HCT116 (cell line): ENCODE measurements around the gene GSTK1.

Source experiments
- POLR2A ChIP-seq: IDR thresholded peaks from 2 replicates; pipeline ENCODE4 v1.7.0; 2011; ENCODE audit warnings: borderline replicate concordance; ENCODE audit not compliant: insufficient read depth, insufficient read length; ENCODE audit errors: extremely low read depth
- POLR2AphosphoS5 ChIP-seq: IDR thresholded peaks from 2 replicates; pipeline ENCODE4 v1.6.1; 2011; ENCODE audit warnings: mild to moderate bottlenecking, low read depth, low read length, moderate library complexity
- TCF7L2 ChIP-seq: IDR thresholded peaks from 2 replicates; pipeline ENCODE4 v1.7.0; 2011; ENCODE audit warnings: borderline replicate concordance, inconsistent platforms; ENCODE audit not compliant: insufficient read depth, insufficient read length; ENCODE audit errors: extremely low read depth
- YY1 ChIP-seq: IDR thresholded peaks from 2 replicates; pipeline ENCODE4 v1.6.1; 2011; ENCODE audit warnings: low read length, low read depth, moderate library complexity, mild to moderate bottlenecking; ENCODE audit not compliant: insufficient replicate concordance; ENCODE audit errors: extremely low read depth
- TF ChIP-seq, protein P1 (sequence below), 3 experiments: fragments of 200-600 bp in 1 of 3; sonication (generic) in 1 of 3; IDR thresholded peaks in 2 of 3; conservative IDR thresholded peaks in 1 of 3; 2 replicates each; pipeline ENCODE4 v1.5.1; 2012 to 2017; ENCODE audit warnings: low read depth in 2 of 3, low read length in 2 of 3, antibody characterized with exemption in 1 of 3, borderline replicate concordance in 1 of 3, control low read depth in 1 of 3, mild to moderate bottlenecking in 1 of 3, mixed read lengths in 1 of 3, mixed run types in 1 of 3, moderate library complexity in 1 of 3; ENCODE audit not compliant: insufficient read depth in 1 of 3
- TF ChIP-seq, protein P2 (sequence below): IDR thresholded peaks from 2 replicates; pipeline ENCODE4 v1.6.1; 2012

DNA sequence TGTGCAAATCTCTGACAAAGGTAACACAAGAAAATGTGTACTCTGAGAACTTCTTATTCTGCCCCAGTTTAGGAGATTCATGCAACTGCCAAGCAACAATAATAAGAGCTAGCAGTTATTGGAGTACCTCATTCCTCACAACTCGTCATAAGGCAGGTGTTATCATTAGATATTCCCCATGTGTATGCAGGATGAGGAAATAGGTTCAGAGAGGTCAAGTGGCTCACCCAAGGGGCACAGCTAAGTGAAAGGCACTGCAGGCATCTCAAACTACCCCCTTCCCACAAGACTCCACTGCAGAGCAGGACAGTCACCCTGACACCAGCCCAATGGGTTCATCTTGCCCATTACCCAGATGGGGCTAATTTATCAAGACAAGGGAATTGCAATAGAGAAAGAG, 1.3 kb upstream of the GSTK1 start:
- TF ChIP-seq, protein P1, sequence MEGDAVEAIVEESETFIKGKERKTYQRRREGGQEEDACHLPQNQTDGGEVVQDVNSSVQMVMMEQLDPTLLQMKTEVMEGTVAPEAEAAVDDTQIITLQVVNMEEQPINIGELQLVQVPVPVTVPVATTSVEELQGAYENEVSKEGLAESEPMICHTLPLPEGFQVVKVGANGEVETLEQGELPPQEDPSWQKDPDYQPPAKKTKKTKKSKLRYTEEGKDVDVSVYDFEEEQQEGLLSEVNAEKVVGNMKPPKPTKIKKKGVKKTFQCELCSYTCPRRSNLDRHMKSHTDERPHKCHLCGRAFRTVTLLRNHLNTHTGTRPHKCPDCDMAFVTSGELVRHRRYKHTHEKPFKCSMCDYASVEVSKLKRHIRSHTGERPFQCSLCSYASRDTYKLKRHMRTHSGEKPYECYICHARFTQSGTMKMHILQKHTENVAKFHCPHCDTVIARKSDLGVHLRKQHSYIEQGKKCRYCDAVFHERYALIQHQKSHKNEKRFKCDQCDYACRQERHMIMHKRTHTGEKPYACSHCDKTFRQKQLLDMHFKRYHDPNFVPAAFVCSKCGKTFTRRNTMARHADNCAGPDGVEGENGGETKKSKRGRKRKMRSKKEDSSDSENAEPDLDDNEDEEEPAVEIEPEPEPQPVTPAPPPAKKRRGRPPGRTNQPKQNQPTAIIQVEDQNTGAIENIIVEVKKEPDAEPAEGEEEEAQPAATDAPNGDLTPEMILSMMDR (IDR thresholded peaks at IDR 0.05 in 2 of 3, conservative IDR thresholded peaks at IDR 0.05 in 1 of 3; ENCODE audit: borderline replicate concordance in 1 of 3, insufficient read depth in 1 of 3, low read depth in 2 of 3, low read length in 2 of 3): no peak
- TF ChIP-seq POLR2A: no peak
- no peak for TF ChIP-seq TCF7L2
- TF ChIP-seq POLR2AphosphoS5: no peak
- TF ChIP-seq, protein P2, sequence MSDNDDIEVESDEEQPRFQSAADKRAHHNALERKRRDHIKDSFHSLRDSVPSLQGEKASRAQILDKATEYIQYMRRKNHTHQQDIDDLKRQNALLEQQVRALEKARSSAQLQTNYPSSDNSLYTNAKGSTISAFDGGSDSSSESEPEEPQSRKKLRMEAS: no peak
- TF ChIP-seq YY1: no peak
